ENCODE measurements around the gene GSN.

DNA sequence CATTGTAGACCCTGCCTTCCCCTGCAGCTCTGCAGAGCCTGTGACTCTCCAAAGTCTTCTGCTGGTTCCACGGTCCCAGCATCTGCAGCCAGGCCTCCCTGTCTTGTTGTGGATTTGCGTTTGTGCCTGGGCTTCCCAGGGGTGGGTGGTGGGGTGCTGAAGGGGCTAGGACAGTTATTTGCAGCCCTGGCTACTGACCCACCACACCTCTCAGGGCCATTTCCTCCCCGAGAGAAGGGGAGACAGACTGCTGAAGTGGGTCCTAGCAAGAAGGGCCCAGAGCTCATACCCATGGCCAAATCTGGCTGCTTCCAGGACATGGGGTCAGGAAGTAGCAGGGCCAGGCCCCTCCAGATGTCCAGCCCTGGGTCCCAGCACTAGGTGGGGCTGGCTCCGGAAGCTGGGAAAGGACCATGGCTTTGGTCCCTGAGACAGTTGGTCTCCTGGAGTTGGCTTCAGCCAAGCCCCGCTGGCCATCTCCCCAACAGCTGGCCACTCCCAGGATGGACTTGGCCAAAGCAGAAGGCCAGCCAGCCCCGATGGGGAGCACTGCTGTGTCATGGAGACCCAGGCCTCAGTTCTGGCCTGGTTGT, 26.3 kb downstream of the GSN start:
- TF ChIP-seq CTCF (IDR thresholded peaks at IDR 0.05) (no peak), POLR2A (IDR thresholded peaks at IDR 0.05) (no peak)

Data from Peyer's patch (tissue), 4 donors.